GM19035 (cell line): ENCODE measurements around the gene DDR1.

Experiments used
- ATAC-seq: cut with Tn5 transposase; IDR thresholded peaks from one replicate; pipeline ENCODE4 v1.9.1; 2021; ENCODE audit not compliant: unreplicated experiment

Gene DDR1

GRCh38 chr6:30883685-30884520 lies at the start of gene DDR1:
TSS of gene DDR1 (plus strand) at chr6:30884519. CDS start at chr6:30888730, 4,211 bp downstream.
- no peak for ATAC-seq

GRCh38 chr6:30834646-30835045 lies 49.7 kb upstream of the DDR1 start:
- ATAC-seq, result no peak

GRCh38 chr6:30835576-30835975 lies 48.7 kb upstream of the DDR1 start:
- ATAC-seq, result no peak

- ATAC-seq, result no peak
Measured at GRCh38 chr6:30836431-30836866, 47.9 kb upstream of the DDR1 start.

- no peak for ATAC-seq
Measured at GRCh38 chr6:30836957-30837356, 47.4 kb upstream of the DDR1 start.

- no peak for ATAC-seq
Measured at GRCh38 chr6:30837432-30837831, 46.9 kb upstream of the DDR1 start.

- no peak for ATAC-seq
Measured at GRCh38 chr6:30837870-30838269, 46.4 kb upstream of the DDR1 start.

- no peak for ATAC-seq
Measured at GRCh38 chr6:30839671-30840070, 44.6 kb upstream of the DDR1 start.

GRCh38 chr6:30840084-30840934 lies 44.0 kb upstream of the DDR1 start:
- ATAC-seq, result no peak

GRCh38 chr6:30840935-30841643 lies 43.2 kb upstream of the DDR1 start:
- no peak for ATAC-seq

- ATAC-seq, result no peak
Measured at GRCh38 chr6:30841644-30842504, 42.4 kb upstream of the DDR1 start.

- no peak for ATAC-seq
Measured at GRCh38 chr6:30842754-30843610, 41.3 kb upstream of the DDR1 start.

- no peak for ATAC-seq
Measured at GRCh38 chr6:30843611-30843998, 40.7 kb upstream of the DDR1 start.

GRCh38 chr6:30844118-30844535 lies 40.2 kb upstream of the DDR1 start:
- no peak for ATAC-seq

- ATAC-seq, result no peak
Measured at GRCh38 chr6:30845183-30845582, 39.1 kb upstream of the DDR1 start.

- ATAC-seq, result no peak
Measured at GRCh38 chr6:30847421-30847970, 36.8 kb upstream of the DDR1 start.

GRCh38 chr6:30847971-30848436 lies 36.3 kb upstream of the DDR1 start:
- no peak for ATAC-seq

- no peak for ATAC-seq
Measured at GRCh38 chr6:30849903-30850651, 34.2 kb upstream of the DDR1 start.
